ENCODE measurements around the gene RABGAP1L. TPM values are rescaled to one million over a fixed set of nuclear protein-coding genes. Genes with fewer than 3 reads are reported as not detected.

Gene RABGAP1L
- total RNA-seq, 2 experiments from 2014 or later = 76.8 to 80.5 TPM

DNA sequence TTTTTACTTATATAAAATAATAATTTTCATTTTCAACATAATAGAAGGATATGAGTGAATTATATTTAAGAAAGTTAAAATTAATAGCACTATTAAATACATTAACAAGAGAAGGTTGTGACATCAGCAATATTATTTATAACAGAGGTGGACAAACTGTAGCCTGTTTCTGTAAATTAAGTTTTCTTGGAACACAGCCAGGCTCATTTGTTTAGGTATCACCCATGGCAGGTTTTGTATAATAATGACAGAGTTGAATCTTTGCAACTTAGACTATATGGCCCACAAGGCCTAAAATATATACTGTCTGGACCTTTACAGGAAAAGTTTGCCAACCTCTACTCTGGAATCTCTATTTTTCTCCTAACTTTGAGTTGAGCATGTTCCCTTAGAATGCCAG, 797.7 kb downstream of the RABGAP1L start:
- H3K27me3 Mint-ChIP-seq = no peaks in the 10 kb centered on the region
- H3K4me1 Mint-ChIP-seq = peaks cover 25% of the 10 kb centered on the region
- ChIA-PET CTCF (interaction anchor here (0.8 to 1.6 kb wide), 2 partner anchors 41 to 157 kb away, joined by 3 to 4 read pairs; no protein-coding TSS in a partner anchor), POLR2A (interaction anchor here (1.5 kb wide), 1 partner anchor 9 kb away, joined by 6 read pairs; no protein-coding TSS in a partner anchor)
- H3K4me3 Mint-ChIP-seq = no peak overlapping the region
- peaks cover 13% of the 10 kb centered on the region for H3K36me3 Mint-ChIP-seq (ENCODE audit: low read depth)
- H3K9me3 Mint-ChIP-seq = no peaks in the 10 kb centered on the region
- no peak for DNase-seq
- H3K27ac Mint-ChIP-seq = no peak overlapping the region

DNA sequence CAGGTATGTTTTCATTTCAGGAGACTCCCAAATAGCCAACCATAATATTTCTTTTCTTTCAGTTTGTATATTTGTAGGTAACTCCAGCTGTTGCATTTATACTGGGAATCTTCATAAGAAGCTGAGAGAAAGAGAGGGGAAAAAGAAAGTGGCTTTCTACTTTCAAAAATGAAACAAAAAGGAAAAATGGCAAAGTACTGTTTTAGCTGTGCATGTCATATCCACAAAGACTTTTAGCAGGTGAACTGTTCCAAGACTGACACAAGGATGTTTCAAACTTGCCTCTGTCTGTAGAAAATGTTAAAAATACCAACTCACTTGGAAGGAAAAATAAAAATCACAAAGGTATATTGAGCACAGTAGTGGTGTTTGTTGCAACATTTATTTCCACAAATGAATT, 798.5 kb downstream of the RABGAP1L start:
- CTCF ChIA-PET = interaction anchor here (0.6 to 1.6 kb wide), 4 partner anchors 22 to 158 kb away, joined by 3 to 5 read pairs (median 4); no protein-coding TSS in a partner anchor

GRCh38 chr1:174958396-174958795, 799.1 kb downstream of the RABGAP1L start:
- ChIA-PET CTCF (interaction anchor here (1.6 kb wide), 1 partner anchor 159 kb away, joined by 4 read pairs; no protein-coding TSS in a partner anchor), POLR2A (interaction anchor here (0.9 to 1.1 kb wide), 4 partner anchors 9 to 159 kb away, joined by 3 to 5 read pairs (median 4); no protein-coding TSS in a partner anchor)
- no peak for DNase-seq
- H3K36me3 Mint-ChIP-seq (ENCODE audit: low read depth) = peaks cover 13% of the 10 kb centered on the region
- no peak overlapping the region for H3K27ac Mint-ChIP-seq
- no peaks in the 10 kb centered on the region for H3K9me3 Mint-ChIP-seq
- no peaks in the 10 kb centered on the region for H3K27me3 Mint-ChIP-seq
- H3K4me1 Mint-ChIP-seq = peaks cover 29% of the 10 kb centered on the region
- H3K4me3 Mint-ChIP-seq = no peak overlapping the region

More for the DNA sequence above, 798.5 kb downstream of the RABGAP1L start:
- Mint-ChIP-seq H3K27me3 (no peaks in the 10 kb centered on the region), H3K27ac (peak overlapping the region; percentile 58), H3K4me3 (peak overlapping the region; percentile 43), H3K9me3 (no peaks in the 10 kb centered on the region), H3K4me1 (peaks cover 25% of the 10 kb centered on the region), H3K36me3 (ENCODE audit: low read depth) (peaks cover 13% of the 10 kb centered on the region)
- POLR2A ChIA-PET = interaction anchor here (0.8 to 1.1 kb wide), 5 partner anchors 10 to 158 kb away, joined by 3 to 5 read pairs (median 3); no protein-coding TSS in a partner anchor
- DNase-seq = no peak

GRCh38 chr1:174960362-174960761, 801.0 kb downstream of the RABGAP1L start:
- Mint-ChIP-seq H3K27ac (no peak overlapping the region), H3K27me3 (no peaks in the 10 kb centered on the region), H3K9me3 (no peaks in the 10 kb centered on the region), H3K4me1 (peaks cover 38% of the 10 kb centered on the region), H3K36me3 (ENCODE audit: low read depth) (peaks cover 13% of the 10 kb centered on the region), H3K4me3 (no peak overlapping the region)
- ChIA-PET POLR2A (interaction anchor here (1.4 kb wide), 1 partner anchor 17 kb away, joined by 3 read pairs; no protein-coding TSS in a partner anchor), CTCF (no interaction called here)
- DNase-seq = no peak

DNA sequence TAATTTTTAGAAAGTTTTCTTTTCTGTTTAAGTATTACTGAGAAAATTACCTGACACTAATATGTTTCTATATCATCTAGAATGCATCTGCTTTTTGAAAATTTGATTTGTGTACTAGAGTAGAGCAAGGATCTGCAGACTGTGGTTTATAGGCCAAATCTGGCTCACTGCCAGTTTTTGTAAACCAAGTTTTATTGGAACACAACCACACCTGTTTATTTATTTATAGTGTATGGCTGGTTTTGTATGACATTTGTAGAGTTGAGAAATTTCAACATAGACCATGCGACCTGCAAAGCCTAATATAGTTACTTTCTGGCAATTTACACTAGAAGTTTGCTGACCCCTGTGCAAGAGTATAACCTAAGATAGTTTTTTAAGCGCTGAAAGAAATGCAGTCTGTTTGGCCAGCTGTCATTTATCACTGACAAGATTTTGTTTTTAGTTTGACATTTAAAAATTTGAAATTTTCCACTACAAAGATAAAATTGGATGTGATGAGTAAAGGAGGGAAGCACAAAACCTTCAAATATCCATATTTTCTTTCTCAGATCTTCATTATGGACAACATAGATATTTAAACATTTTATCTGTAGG, 804.3 kb downstream of the RABGAP1L start:
- no peak for DNase-seq
- Mint-ChIP-seq H3K27me3 (no peaks in the 10 kb centered on the region), H3K27ac (peak overlapping the region; percentile 97), H3K4me3 (no peak overlapping the region), H3K9me3 (no peaks in the 10 kb centered on the region), H3K4me1 (peaks cover 50% of the 10 kb centered on the region), H3K36me3 (ENCODE audit: low read depth) (peaks cover 3% of the 10 kb centered on the region)
- ChIA-PET POLR2A (interaction anchor here (0.9 to 7.2 kb wide), 10 partner anchors 9 to 226 kb away, joined by 3 to 203 read pairs (median 4); partner anchors contain the start of genes CACYBP and MRPS14), CTCF (interaction anchor here (0.9 to 2.3 kb wide), 4 partner anchors 10 to 37 kb away, joined by 4 to 13 read pairs (median 5); partner anchors contain the start of gene CACYBP)

DNA sequence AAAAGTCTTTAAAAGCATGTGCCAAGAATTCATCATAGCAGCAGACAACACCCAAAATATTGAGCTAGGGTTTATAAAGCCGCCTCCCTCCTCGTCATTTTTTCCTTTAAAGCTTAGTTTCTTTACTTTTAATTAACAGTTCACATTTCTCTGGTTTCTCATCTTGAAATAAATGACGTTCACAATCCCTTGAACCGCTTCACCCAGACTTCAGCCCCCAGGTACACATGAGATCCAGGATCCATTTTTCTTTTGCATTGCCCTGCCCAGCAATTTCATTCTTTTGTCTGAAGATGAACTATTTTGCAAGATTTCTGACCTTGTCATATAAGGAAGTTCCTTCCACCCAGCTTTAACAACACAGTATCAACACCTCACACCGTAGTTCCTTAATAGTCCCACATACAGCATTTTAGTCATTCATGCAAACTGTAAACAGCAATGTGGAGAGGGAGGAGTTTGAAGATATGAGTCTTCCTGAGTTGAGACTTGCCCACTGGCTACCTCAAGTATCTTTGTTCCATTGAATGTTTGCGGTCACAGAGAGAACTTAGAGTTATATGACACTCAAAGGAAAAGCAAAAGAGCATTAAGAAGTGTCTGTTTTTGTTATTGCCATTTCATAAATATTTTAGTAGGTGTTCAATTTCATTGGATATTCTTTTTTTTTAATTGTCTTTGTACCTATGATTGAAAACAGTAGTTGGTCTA, 805.1 kb downstream of the RABGAP1L start:
- POLR2A ChIA-PET = interaction anchor here (0.9 to 7.2 kb wide), 10 partner anchors 10 to 1095 kb away, joined by 3 to 203 read pairs (median 4); partner anchors contain the start of genes CACYBP, MRPS14 and ZBTB37
- H3K4me1 Mint-ChIP-seq = peaks cover 57% of the 10 kb centered on the region
- CTCF ChIA-PET = interaction anchor here (0.9 to 2.3 kb wide), 3 partner anchors 18 to 36 kb away, joined by 4 to 13 read pairs (median 6); partner anchors contain the start of gene CACYBP
- H3K27me3 Mint-ChIP-seq = no peaks in the 10 kb centered on the region
- peaks cover 10% of the 10 kb centered on the region for H3K36me3 Mint-ChIP-seq (ENCODE audit: low read depth)
- H3K9me3 Mint-ChIP-seq = no peaks in the 10 kb centered on the region
- peak overlapping the region; percentile 83 for H3K4me3 Mint-ChIP-seq
- DNase-seq = peak; percentile 29
- peak overlapping the region; percentile 97 for H3K27ac Mint-ChIP-seq

- CTCF ChIA-PET = interaction anchor here (0.7 to 1.8 kb wide), 4 partner anchors 13 to 34 kb away, joined by 3 to 9 read pairs (median 4); partner anchors contain the start of gene CACYBP
- no peak for DNase-seq
These were observed 805.6 kb downstream of the RABGAP1L start for GRCh38 chr1:174964972-174965361.

DNA sequence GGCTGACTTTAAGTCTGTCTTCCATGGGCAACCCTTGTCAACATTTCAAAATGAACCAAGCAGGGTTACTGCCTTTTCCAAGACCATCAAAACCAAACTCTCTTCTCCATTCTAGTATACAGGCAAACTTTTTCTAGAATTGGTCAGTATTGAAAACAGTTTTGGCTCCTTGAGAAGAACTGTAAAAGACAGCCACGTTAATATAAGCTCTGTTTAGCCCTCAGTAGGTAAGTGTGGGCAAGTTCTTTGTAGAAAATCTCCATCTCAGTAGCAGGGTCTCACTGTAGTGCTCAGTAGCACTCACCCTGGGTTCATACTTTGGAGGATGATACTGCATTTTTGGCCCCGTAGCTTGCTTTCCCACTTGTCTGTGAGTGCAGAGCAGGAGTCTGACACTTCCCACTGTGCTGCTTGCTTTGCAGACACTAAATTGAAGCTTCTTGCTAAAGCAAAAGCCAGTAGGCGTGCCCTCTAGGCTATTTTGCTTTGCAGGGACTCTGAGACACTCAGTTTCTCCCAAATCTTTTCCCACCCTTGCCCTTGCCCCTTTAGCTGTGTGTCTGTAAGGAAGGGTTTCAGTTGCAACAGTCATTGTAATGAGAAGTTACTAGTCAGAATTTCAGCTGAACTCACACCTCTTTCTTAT, 806.2 kb downstream of the RABGAP1L start:
- H3K36me3 Mint-ChIP-seq (ENCODE audit: low read depth) = peaks cover 20% of the 10 kb centered on the region
- CTCF ChIA-PET = interaction anchor here (0.7 to 1.8 kb wide), 5 partner anchors 13 to 34 kb away, joined by 3 to 9 read pairs (median 4); partner anchors contain the start of gene CACYBP
- no peaks in the 10 kb centered on the region for H3K9me3 Mint-ChIP-seq
- POLR2A ChIA-PET = interaction anchor here (0.7 to 7.2 kb wide), 18 partner anchors 9 to 1142 kb away, joined by 3 to 203 read pairs (median 4); partner anchors contain the start of genes CACYBP, MRPS14 and ZBTB37
- peak overlapping the region; percentile 97 for H3K27ac Mint-ChIP-seq
- DNase-seq = peak; percentile 44
- H3K27me3 Mint-ChIP-seq = no peaks in the 10 kb centered on the region
- peak overlapping the region; percentile 83 for H3K4me3 Mint-ChIP-seq
- H3K4me1 Mint-ChIP-seq = peaks cover 68% of the 10 kb centered on the region

More at GRCh38 chr1:174964972-174965361, 805.6 kb downstream of the RABGAP1L start:
- Mint-ChIP-seq H3K9me3 (no peaks in the 10 kb centered on the region), H3K36me3 (ENCODE audit: low read depth) (peaks cover 15% of the 10 kb centered on the region), H3K27ac (peak overlapping the region; percentile 97), H3K27me3 (no peaks in the 10 kb centered on the region), H3K4me3 (peak overlapping the region; percentile 83), H3K4me1 (peaks cover 63% of the 10 kb centered on the region)
- POLR2A ChIA-PET = interaction anchor here (0.7 to 7.2 kb wide), 19 partner anchors 8 to 1141 kb away, joined by 3 to 203 read pairs (median 5); partner anchors contain the start of genes CACYBP, MRPS14 and ZBTB37

DNA sequence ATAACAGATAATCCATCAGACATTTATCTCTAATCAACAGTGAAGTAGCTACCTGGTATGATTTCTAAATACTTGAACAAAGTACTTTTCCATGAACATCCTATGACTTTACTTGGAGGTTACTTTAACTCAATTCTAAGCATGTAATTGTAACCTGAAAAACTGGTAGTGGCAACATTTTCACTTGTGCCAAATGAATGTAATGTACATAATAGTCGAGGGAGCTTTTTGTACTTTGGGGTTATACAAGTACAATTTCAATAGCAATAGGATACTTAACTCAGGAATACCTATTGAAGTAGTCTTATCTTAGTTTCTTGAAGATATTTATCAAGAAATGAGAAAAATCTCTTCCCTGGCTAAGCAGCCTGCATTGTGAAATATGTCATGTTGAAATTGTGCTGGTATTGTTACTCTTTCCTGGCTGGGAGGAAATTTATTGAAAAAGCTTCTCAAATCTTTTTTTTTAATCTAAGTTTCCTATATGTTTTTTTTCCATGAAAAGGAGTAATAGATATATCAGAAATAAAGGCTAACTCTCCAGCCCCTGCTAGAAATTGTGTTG, 806.8 kb downstream of the RABGAP1L start:
- no peak for DNase-seq
- Mint-ChIP-seq H3K4me3 (peak overlapping the region; percentile 83), H3K27ac (peak overlapping the region; percentile 97), H3K36me3 (ENCODE audit: low read depth) (peaks cover 21% of the 10 kb centered on the region), H3K27me3 (no peaks in the 10 kb centered on the region), H3K9me3 (no peaks in the 10 kb centered on the region), H3K4me1 (peaks cover 69% of the 10 kb centered on the region)
- CTCF ChIA-PET = interaction anchor here (1.5 to 1.8 kb wide), 4 partner anchors 12 to 33 kb away, joined by 3 to 9 read pairs (median 4); partner anchors contain the start of gene CACYBP
- POLR2A ChIA-PET = interaction anchor here (0.8 to 7.2 kb wide), 15 partner anchors 10 to 1142 kb away, joined by 3 to 203 read pairs (median 4); partner anchors contain the start of genes CACYBP and MRPS14

DNA sequence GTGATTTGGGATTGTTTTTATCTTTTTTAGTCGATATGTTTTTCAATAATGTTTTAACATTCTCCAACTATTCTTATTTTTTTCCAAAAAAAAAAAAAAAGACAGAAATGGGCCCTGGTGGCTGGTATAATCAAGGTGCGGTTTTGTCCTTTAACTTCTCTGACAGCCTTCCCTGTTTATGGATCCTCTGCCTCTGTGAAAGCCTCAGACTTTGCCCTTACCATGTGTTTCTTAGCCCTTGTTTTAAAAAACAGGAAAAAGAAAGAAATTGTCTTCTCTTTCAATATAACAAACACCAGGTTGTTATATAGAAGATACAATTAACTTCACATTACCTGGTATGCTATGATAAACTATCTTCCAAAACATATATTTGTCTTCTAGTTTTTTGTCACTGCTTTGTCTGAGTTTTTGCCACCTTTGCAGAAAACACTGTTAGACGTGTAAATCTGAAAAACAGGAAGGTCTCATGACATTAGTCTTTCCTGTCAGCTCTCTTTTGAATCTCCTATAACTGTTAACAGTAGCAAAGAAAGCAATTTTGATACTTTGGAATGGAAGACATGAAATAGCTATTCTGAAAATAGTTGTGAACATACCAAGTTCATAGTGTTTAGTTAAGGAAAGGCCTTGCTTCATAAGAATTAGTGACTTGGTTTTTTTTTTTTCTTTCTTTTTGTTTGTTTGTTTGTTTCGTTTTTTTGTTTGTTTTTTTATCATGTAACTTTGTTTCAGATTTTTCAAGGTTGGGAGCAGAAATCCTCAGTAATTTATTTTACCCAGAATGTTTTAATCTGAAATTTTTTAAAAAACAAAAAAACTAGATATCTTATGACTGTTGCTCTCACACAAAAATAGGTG, 808.8 kb downstream of the RABGAP1L start:
- CTCF ChIA-PET = interaction anchor here (0.6 to 1.3 kb wide), 10 partner anchors 11 to 169 kb away, joined by 3 to 10 read pairs (median 4); partner anchors contain the start of genes CACYBP and MRPS14
- Mint-ChIP-seq H3K4me3 (peak overlapping the region; percentile 62), H3K27me3 (no peaks in the 10 kb centered on the region)

More for the DNA sequence above, 808.8 kb downstream of the RABGAP1L start:
- Mint-ChIP-seq H3K4me1 (peaks cover 83% of the 10 kb centered on the region), H3K27ac (peak overlapping the region; percentile 93), H3K9me3 (no peaks in the 10 kb centered on the region), H3K36me3 (ENCODE audit: low read depth) (peaks cover 34% of the 10 kb centered on the region)
- POLR2A ChIA-PET = interaction anchor here (0.7 to 7.2 kb wide), 18 partner anchors 9 to 1143 kb away, joined by 3 to 203 read pairs (median 5); partner anchors contain the start of genes CACYBP, CENPL, DARS2 and GAS5
- no peak for DNase-seq
